Liver (tissue), 3 donors: Measurements from ENCODE around the gene UGT1A8.
"Not testable (repeated sequence)": the region's sequence is repeated elsewhere in the genome, so short reads cannot be mapped to it uniquely, and the experiment has no call there.

ENCODE experiments used
- CTCF ChIP-seq: fragments of 150-350 bp; IDR thresholded peaks from 2 replicates; pipeline ENCODE4 v1.5.1; 2017; ENCODE audit warnings: improper control_type of control experiment, low read depth, low read length; ENCODE audit not compliant: missing input control
- EGR1 ChIP-seq, 2 donors: IDR thresholded peaks; 2 replicates each; pipeline ENCODE4 v1.6.1; 2016 to 2018; ENCODE audit warnings: antibody characterized with exemption in 2 of 2, low read depth in 2 of 2
- FOXA1 ChIP-seq: IDR thresholded peaks from 2 replicates; pipeline ENCODE4 v1.6.1; 2016; ENCODE audit warnings: antibody characterized with exemption
- FOXA2 ChIP-seq: IDR thresholded peaks from 2 replicates; pipeline ENCODE4 v1.6.1; 2016; ENCODE audit warnings: antibody characterized with exemption
- JUND ChIP-seq, 2 donors: IDR thresholded peaks; 2 replicates each; pipeline ENCODE4 v1.6.1; 2016; ENCODE audit warnings: antibody characterized with exemption in 2 of 2
- RAD21 ChIP-seq, 2 donors: IDR thresholded peaks; 2 replicates each; pipeline ENCODE4 v1.6.1; 2016; ENCODE audit warnings: antibody characterized with exemption in 2 of 2, mild to moderate bottlenecking in 2 of 2
- RXRA ChIP-seq, 2 donors: IDR thresholded peaks; 2 replicates each; pipeline ENCODE4 v1.6.1; 2017 to 2018; ENCODE audit warnings: antibody characterized with exemption in 2 of 2, mild to moderate bottlenecking in 1 of 2
- YY1 ChIP-seq: IDR thresholded peaks from 2 replicates; pipeline ENCODE4 v1.6.1; 2016; ENCODE audit warnings: antibody characterized with exemption, mild to moderate bottlenecking
- TF ChIP-seq, protein P1 (sequence below): IDR thresholded peaks from 2 replicates; pipeline ENCODE4 v1.6.1; 2016; ENCODE audit warnings: antibody characterized with exemption
- TF ChIP-seq, protein P2 (sequence below): IDR thresholded peaks from 2 replicates; pipeline ENCODE4 v1.6.1; 2016; ENCODE audit warnings: antibody characterized with exemption
- TF ChIP-seq, protein P3 (sequence below): IDR thresholded peaks from 2 replicates; pipeline ENCODE4 v1.6.1; 2016; ENCODE audit warnings: antibody characterized with exemption, mild to moderate bottlenecking
- donor health status: healthy.
- donor health status: healthy.

GRCh38 chr2:233621863-233622262 is 4.4 kb downstream of the UGT1A8 start:
- not testable (repeated sequence) for TF ChIP-seq FOXA1; CTCF; JUND (IDR thresholded peaks at IDR 0.05); RAD21 (IDR thresholded peaks at IDR 0.05); RXRA (IDR thresholded peaks at IDR 0.05); YY1; FOXA2; EGR1 (IDR thresholded peaks at IDR 0.05; ENCODE audit: low read depth in 2 of 2)
- TF ChIP-seq, protein P1, sequence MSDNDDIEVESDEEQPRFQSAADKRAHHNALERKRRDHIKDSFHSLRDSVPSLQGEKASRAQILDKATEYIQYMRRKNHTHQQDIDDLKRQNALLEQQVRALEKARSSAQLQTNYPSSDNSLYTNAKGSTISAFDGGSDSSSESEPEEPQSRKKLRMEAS = not testable (repeated sequence)
- TF ChIP-seq, protein P2, sequence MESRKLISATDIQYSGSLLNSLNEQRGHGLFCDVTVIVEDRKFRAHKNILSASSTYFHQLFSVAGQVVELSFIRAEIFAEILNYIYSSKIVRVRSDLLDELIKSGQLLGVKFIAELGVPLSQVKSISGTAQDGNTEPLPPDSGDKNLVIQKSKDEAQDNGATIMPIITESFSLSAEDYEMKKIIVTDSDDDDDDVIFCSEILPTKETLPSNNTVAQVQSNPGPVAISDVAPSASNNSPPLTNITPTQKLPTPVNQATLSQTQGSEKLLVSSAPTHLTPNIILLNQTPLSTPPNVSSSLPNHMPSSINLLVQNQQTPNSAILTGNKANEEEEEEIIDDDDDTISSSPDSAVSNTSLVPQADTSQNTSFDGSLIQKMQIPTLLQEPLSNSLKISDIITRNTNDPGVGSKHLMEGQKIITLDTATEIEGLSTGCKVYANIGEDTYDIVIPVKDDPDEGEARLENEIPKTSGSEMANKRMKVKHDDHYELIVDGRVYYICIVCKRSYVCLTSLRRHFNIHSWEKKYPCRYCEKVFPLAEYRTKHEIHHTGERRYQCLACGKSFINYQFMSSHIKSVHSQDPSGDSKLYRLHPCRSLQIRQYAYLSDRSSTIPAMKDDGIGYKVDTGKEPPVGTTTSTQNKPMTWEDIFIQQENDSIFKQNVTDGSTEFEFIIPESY = not testable (repeated sequence)
- TF ChIP-seq, protein P3, sequence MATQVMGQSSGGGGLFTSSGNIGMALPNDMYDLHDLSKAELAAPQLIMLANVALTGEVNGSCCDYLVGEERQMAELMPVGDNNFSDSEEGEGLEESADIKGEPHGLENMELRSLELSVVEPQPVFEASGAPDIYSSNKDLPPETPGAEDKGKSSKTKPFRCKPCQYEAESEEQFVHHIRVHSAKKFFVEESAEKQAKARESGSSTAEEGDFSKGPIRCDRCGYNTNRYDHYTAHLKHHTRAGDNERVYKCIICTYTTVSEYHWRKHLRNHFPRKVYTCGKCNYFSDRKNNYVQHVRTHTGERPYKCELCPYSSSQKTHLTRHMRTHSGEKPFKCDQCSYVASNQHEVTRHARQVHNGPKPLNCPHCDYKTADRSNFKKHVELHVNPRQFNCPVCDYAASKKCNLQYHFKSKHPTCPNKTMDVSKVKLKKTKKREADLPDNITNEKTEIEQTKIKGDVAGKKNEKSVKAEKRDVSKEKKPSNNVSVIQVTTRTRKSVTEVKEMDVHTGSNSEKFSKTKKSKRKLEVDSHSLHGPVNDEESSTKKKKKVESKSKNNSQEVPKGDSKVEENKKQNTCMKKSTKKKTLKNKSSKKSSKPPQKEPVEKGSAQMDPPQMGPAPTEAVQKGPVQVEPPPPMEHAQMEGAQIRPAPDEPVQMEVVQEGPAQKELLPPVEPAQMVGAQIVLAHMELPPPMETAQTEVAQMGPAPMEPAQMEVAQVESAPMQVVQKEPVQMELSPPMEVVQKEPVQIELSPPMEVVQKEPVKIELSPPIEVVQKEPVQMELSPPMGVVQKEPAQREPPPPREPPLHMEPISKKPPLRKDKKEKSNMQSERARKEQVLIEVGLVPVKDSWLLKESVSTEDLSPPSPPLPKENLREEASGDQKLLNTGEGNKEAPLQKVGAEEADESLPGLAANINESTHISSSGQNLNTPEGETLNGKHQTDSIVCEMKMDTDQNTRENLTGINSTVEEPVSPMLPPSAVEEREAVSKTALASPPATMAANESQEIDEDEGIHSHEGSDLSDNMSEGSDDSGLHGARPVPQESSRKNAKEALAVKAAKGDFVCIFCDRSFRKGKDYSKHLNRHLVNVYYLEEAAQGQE = not testable (repeated sequence)
